Measurements from ENCODE around the gene CDC123.

CDC123 gene

GRCh38 chr10:12158111-12158510 is 37.9 kb upstream of the CDC123 start:
- Histone ChIP-seq H3K27ac (ENCODE audit: low read length) (no peak overlapping the region), H3K9ac (ENCODE audit: low read length) (no peak overlapping the region), H4K20me1 (ENCODE audit: insufficient read depth, low read length) (no peaks in the 10 kb centered on the region), H3K36me3 (replicated peaks; ENCODE audit: low read depth, low read length) (peaks cover 12% of the 10 kb centered on the region), H3K4me1 (ENCODE audit: low read length) (no peaks in the 10 kb centered on the region), H3K27me3 (ENCODE audit: low read depth, low read length) (no peaks in the 10 kb centered on the region), H3K4me3 (ENCODE audit: low read length) (no peak overlapping the region), H2AFZ (ENCODE audit: low read depth, low read length) (no peak overlapping the region), H3K9me3 (ENCODE audit: insufficient read depth, low read length) (no peaks in the 10 kb centered on the region), H3K4me2 (ENCODE audit: low read length) (no peak overlapping the region), H3K79me2 (ENCODE audit: low read length) (no peaks in the 10 kb centered on the region)
- no peak for TF ChIP-seq EZH2phosphoT487 (IDR thresholded peaks at IDR 0.05; ENCODE audit: low read depth)
- TF ChIP-seq CTCF (IDR thresholded peaks at IDR 0.05; ENCODE audit: low read depth, low read length), result no peak

GRCh38 chr10:12160664-12161063 is 35.3 kb upstream of the CDC123 start:
- H3K9me3 ChIP-seq (ENCODE audit: insufficient read depth, low read length), result no peaks in the 10 kb centered on the region
- no peak overlapping the region for H3K9ac ChIP-seq (ENCODE audit: low read length)
- TF ChIP-seq EZH2phosphoT487 (IDR thresholded peaks at IDR 0.05; ENCODE audit: low read depth) (no peak), CTCF (IDR thresholded peaks at IDR 0.05; ENCODE audit: low read depth, low read length) (no peak)
- H3K79me2 ChIP-seq (ENCODE audit: low read length), result no peaks in the 10 kb centered on the region
- H2AFZ ChIP-seq (ENCODE audit: low read depth, low read length), result no peak overlapping the region
- H3K27me3 ChIP-seq (ENCODE audit: low read depth, low read length), result no peaks in the 10 kb centered on the region
- H3K36me3 ChIP-seq (replicated peaks; ENCODE audit: low read depth, low read length), result peaks cover 24% of the 10 kb centered on the region
- H3K4me1 ChIP-seq (ENCODE audit: low read length), result no peaks in the 10 kb centered on the region
- H3K4me2 ChIP-seq (ENCODE audit: low read length), result no peak overlapping the region
- H3K4me3 ChIP-seq (ENCODE audit: low read length), result no peak overlapping the region
- no peaks in the 10 kb centered on the region for H4K20me1 ChIP-seq (ENCODE audit: insufficient read depth, low read length)
- no peak overlapping the region for H3K27ac ChIP-seq (ENCODE audit: low read length)

- no peak overlapping the region for H3K9ac ChIP-seq (ENCODE audit: low read length)
- H4K20me1 ChIP-seq (ENCODE audit: insufficient read depth, low read length), result no peaks in the 10 kb centered on the region
- H3K9me3 ChIP-seq (ENCODE audit: insufficient read depth, low read length), result no peaks in the 10 kb centered on the region
- no peak overlapping the region for H3K27ac ChIP-seq (ENCODE audit: low read length)
- H3K79me2 ChIP-seq (ENCODE audit: low read length), result no peaks in the 10 kb centered on the region
- no peaks in the 10 kb centered on the region for H3K27me3 ChIP-seq (ENCODE audit: low read depth, low read length)
- no peaks in the 10 kb centered on the region for H3K4me1 ChIP-seq (ENCODE audit: low read length)
- TF ChIP-seq EZH2phosphoT487 (IDR thresholded peaks at IDR 0.05; ENCODE audit: low read depth) (no peak), CTCF (IDR thresholded peaks at IDR 0.05; ENCODE audit: low read depth, low read length) (no peak)
- H3K4me3 ChIP-seq (ENCODE audit: low read length), result no peak overlapping the region
- H2AFZ ChIP-seq (ENCODE audit: low read depth, low read length), result no peak overlapping the region
- H3K4me2 ChIP-seq (ENCODE audit: low read length), result no peak overlapping the region
- H3K36me3 ChIP-seq (replicated peaks; ENCODE audit: low read depth, low read length), result peaks cover 25% of the 10 kb centered on the region
Measured at GRCh38 chr10:12162927-12163326, 33.1 kb upstream of the CDC123 start.

GRCh38 chr10:12164085-12164484 is 31.9 kb upstream of the CDC123 start:
- Histone ChIP-seq H3K79me2 (ENCODE audit: low read length) (no peaks in the 10 kb centered on the region), H3K4me3 (ENCODE audit: low read length) (no peak overlapping the region), H3K4me1 (ENCODE audit: low read length) (no peaks in the 10 kb centered on the region), H2AFZ (ENCODE audit: low read depth, low read length) (no peak overlapping the region), H3K36me3 (replicated peaks; ENCODE audit: low read depth, low read length) (peaks cover 25% of the 10 kb centered on the region), H3K4me2 (ENCODE audit: low read length) (no peak overlapping the region), H3K9me3 (ENCODE audit: insufficient read depth, low read length) (no peaks in the 10 kb centered on the region), H3K27me3 (ENCODE audit: low read depth, low read length) (no peaks in the 10 kb centered on the region), H3K9ac (ENCODE audit: low read length) (no peak overlapping the region), H4K20me1 (ENCODE audit: insufficient read depth, low read length) (no peaks in the 10 kb centered on the region), H3K27ac (ENCODE audit: low read length) (no peak overlapping the region)
- TF ChIP-seq EZH2phosphoT487 (IDR thresholded peaks at IDR 0.05; ENCODE audit: low read depth) (no peak), CTCF (IDR thresholded peaks at IDR 0.05; ENCODE audit: low read depth, low read length) (no peak)

Data from OCI-LY3 (cell line).